Measurements from ENCODE around the gene STK16.
"Not testable (repeated sequence)": the region's sequence is repeated elsewhere in the genome, so short reads cannot be mapped to it uniquely, and the experiment has no call there.

The STK16 gene, protein sequence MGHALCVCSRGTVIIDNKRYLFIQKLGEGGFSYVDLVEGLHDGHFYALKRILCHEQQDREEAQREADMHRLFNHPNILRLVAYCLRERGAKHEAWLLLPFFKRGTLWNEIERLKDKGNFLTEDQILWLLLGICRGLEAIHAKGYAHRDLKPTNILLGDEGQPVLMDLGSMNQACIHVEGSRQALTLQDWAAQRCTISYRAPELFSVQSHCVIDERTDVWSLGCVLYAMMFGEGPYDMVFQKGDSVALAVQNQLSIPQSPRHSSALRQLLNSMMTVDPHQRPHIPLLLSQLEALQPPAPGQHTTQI

DNA sequence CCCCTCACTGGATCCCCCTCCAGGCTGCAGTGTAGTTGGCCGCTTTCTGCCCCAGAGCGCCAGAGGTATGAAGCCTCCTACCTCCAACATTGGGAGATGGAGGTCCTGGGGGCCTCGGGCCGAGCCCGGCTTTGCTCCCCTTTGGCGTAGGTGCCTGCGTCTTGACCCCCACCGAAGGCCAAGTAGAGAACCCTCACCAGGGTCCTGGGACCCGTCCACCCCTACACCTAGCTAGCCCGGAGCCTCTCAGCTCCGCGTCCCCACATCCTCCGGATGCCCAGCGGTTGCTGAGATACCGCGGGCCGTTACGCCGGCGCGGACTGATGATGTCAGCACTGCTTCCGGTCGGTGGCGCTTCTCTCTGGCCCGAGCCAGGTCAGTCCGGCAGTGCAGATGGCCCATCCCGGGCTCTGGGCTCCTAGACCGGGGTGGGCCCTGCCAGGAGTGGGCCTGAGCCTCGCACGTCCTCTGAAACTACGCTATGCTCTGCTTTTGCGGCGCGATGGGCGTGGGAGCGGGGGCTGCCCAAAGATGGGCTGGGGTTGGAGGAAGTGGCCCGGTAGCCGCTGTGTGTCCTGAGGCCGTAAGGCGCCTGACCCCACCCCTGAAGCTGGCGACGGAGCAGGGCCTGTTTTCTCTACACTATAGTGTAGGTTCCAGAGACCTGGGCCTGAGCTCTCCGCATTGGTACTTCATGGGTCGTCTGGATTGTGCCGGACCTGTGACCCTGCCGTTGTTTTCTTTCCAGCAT, at the start of gene STK16, which contains the start of gene GLB1L:
STK16 (plus strand) TSS at position 332 of the 751 bp plus-strand sequence. CDS start 521 bp downstream, outside the sequence.
GLB1L (minus strand) TSS at position 297 of the 751 bp plus-strand sequence. CDS start 1,871 bp downstream, outside the sequence.
- DNase-seq (ENCODE audit: low spot score) = peak; percentile 95

- DNase-seq (ENCODE audit: low spot score) = no peak
Observed at GRCh38 chr2:219197388-219197787, 47.9 kb upstream of the STK16 start.

GRCh38 chr2:219198974-219199373, 46.3 kb upstream of the STK16 start:
- DNase-seq (ENCODE audit: low spot score) = no peak

- DNase-seq (ENCODE audit: low spot score) = no peak
Observed at GRCh38 chr2:219199470-219200211, 45.6 kb upstream of the STK16 start.

- not testable (repeated sequence) for DNase-seq (ENCODE audit: low spot score)
Observed at GRCh38 chr2:219200502-219201326, 44.6 kb upstream of the STK16 start.

DNA sequence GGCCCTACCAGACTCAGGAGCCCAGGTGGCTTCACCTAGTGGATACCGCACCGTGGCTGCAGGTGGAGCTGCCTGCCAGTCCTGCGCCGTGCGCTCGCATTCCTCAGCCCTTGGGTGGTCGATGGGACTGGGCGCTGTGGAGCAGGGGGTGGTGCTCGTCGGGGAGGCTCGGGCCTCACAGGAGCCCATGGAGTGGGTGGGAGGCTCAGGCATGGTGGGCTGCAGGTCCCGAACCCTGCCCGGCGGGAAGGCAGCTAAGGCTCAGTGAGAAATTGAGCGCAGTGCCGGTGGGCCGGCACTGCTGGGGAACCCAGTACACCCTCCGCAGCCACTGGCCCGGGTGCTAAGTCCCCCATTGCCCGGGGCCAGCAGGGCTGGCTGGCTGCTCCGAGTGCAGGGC, 43.9 kb upstream of the STK16 start:
- DNase-seq (ENCODE audit: low spot score) = not testable (repeated sequence)

DNA sequence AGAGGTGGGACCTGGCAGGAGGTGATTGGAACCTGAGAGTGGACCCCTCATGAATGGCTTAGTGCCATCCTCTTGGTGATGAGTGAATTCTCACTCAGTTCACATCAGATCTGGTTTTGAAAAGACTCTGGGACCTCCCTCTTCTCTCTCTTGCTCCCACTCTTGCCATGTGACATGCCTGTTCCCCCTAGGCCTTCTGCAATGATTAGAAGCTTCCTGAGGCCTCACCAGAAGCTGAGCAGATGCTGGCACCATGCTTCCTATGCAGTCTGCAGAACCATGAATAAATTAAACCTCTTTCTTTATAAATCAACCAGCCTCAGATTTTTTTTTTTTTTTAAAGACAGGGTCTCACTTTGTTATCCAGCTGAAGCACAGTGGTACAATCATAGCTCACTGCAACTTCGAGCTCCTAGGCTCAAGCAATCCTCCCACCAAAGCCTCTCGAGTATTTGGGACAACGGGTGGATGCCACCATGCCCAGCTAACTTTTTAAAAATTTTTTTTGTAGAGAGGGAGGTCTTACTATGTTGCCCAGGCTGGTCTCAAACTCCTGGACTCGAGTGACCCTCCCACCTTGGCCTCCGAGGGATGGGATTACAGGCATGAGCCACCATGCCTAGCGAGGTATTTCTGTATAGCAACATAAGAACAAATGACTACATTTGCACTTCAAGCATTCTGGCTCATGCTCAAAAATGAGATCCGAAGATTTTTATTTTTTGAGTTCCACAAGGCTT, 40.7 kb upstream of the STK16 start:
- no peak for DNase-seq (ENCODE audit: low spot score)

DNA sequence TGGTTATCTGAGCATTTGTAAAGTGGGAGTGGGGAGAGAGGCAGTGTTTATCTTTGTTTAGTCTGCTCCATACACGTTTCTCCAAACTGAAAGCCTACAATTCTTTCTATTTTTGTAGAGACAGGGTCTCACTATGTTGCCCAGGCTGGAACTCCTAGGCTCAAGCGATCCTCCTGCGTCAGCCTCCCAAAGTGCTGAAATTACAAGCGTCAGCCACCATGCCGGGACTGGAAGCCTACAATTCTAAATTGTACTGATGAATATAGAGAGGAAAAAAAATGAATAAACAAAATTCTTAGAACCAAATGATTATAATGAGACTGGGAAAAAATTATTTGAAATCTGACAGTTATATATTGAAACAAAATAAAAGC, 40.1 kb upstream of the STK16 start:
- no peak for DNase-seq (ENCODE audit: low spot score)

- no peak for DNase-seq (ENCODE audit: low spot score)
Observed at GRCh38 chr2:219205981-219206327, 39.3 kb upstream of the STK16 start.

DNA sequence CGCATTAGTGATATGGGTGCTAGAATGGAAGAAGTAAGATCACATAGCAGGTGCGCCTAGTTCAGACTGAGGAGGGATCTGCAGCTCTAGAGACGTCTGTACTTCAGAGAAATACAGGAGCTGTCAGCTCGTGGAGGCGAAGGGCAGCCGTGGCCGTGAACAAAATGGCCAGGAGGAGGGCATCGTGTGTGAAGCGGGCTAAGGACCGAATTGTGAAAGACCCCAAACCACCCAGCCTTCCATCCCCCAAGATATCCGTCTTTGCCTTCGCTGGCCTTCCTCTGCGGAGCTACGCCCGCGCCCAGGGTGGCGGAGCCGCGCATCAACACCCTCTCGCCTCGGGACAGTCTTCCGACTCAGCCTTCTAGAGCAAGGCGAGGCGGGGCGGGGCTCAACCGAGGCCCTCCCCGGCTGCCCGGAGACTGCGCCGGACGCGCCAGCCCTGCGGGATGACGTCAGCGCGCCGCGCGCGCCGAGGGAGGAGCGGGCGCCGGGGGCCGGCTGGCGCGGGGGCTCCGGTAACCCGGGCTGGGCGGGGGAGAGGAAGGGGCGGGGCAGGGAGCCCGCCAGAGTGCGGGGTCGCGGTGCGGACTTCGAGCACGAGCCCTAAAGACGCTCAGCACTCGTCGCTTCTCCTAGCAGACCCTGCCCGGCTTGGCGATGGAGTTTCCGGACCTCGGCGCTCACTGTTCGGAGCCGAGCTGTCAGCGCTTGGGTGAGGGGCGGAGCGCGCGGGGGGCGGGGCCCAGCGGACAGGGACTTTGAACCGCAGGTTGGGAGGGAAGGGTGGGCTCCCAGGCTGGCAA, 38.7 kb upstream of the STK16 start, which contains the start of gene ZFAND2B:
ZFAND2B (plus strand) TSS at position 455 of the 806 bp plus-strand sequence; CDS start at position 661, 206 bp downstream.
- peak; percentile 93 for DNase-seq (ENCODE audit: low spot score)

DNA sequence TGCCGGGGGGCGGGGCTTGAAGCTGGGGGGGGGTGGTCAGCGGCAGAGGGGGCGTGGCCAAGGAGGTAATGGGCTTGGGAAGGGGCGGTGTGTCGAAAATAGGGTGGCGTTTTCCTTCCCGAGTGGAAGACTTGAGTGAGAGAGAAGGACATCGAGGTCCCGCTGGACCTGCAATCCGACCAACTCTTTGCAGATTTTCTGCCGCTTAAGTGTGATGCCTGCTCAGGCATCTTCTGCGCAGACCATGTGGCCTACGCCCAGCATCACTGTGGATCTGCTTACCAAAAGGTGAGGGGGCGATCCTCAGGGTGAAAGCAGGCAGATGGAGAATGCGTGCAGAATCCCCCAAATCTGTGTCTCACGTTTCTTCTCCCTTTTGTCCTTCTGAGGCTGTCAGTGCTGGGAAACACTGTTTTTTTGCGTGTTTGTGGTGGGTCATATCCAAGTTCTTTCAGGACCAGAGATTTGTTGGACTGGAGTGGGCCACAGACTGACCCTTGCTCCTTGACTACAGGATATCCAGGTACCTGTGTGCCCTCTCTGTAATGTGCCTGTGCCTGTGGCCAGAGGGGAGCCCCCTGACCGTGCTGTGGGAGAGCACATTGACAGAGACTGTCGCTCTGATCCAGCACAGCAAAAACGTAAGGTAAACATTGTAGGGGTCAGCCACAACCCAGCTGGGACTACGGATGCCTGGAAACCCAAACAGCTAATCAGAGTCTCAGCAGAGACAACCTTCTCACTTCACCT, 38.0 kb upstream of the STK16 start:
- DNase-seq (ENCODE audit: low spot score) = no peak

DNA sequence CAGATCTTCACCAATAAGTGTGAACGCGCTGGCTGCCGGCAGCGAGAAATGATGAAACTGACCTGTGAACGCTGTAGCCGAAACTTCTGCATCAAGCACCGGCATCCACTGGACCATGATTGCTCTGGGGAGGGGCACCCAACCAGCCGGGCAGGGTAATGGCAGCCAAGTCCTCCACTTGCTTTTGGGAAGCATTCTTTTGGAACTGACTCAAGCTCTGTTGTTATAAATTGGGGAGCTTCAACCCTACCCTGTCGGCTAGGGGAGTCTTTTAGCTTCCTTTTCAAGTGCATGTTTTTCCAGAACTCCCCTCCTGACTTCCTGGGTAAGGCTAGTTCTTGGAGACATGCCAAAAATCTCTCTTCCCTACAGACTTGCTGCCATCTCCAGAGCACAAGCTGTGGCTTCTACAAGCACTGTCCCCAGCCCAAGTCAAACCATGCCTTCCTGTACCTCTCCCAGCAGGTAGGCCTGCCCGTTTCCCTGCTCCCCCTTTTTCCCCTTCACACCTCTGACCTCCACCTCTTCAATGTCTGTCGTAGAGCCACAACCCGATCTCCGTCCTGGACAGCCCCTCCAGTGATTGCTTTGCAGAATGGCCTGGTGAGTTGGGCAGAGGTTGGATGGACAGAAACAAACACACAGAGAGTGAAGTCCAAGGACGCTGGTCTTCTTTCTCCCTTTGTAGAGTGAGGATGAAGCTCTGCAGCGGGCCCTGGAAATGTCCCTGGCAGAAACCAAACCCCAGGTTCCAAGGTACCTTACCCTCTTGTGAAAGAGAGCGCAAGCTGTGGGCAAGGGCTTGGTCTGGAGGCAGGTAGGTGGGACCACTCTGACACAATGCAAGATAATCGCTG, 37.2 kb upstream of the STK16 start:
- no peak for DNase-seq (ENCODE audit: low spot score)

GRCh38 chr2:219209236-219210195, 35.8 kb upstream of the STK16 start:
- no peak for DNase-seq (ENCODE audit: low spot score)

- DNase-seq (ENCODE audit: low spot score) = no peak
Observed at GRCh38 chr2:219210196-219210885, 34.9 kb upstream of the STK16 start.

GRCh38 chr2:219210886-219211362, 34.4 kb upstream of the STK16 start:
- DNase-seq (ENCODE audit: low spot score) = no peak

DNA sequence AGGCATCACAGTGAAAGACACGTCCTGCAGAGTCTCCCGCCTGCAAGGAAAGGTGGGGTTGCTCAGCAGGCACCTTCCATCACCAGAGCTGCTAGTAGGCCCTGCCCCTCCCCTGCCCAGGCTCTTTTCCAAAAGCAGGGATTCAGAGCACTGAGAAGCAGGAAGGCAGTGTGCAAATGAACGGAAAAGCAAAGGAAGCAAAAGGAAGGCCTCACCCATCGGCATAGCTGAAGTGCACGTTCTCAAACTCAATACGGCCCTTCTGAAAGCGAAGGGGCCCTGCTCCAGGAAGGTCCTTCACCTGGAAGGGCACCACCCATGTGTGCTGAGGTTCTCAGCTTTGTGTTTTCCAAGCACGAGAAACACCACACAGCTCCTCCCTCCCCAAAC, 32.3 kb upstream of the STK16 start:
- DNase-seq (ENCODE audit: low spot score) = no peak

Measured in HuH-7.5 (cell line).